ENCODE results near the gene DSG3.

DSG3 gene, protein sequence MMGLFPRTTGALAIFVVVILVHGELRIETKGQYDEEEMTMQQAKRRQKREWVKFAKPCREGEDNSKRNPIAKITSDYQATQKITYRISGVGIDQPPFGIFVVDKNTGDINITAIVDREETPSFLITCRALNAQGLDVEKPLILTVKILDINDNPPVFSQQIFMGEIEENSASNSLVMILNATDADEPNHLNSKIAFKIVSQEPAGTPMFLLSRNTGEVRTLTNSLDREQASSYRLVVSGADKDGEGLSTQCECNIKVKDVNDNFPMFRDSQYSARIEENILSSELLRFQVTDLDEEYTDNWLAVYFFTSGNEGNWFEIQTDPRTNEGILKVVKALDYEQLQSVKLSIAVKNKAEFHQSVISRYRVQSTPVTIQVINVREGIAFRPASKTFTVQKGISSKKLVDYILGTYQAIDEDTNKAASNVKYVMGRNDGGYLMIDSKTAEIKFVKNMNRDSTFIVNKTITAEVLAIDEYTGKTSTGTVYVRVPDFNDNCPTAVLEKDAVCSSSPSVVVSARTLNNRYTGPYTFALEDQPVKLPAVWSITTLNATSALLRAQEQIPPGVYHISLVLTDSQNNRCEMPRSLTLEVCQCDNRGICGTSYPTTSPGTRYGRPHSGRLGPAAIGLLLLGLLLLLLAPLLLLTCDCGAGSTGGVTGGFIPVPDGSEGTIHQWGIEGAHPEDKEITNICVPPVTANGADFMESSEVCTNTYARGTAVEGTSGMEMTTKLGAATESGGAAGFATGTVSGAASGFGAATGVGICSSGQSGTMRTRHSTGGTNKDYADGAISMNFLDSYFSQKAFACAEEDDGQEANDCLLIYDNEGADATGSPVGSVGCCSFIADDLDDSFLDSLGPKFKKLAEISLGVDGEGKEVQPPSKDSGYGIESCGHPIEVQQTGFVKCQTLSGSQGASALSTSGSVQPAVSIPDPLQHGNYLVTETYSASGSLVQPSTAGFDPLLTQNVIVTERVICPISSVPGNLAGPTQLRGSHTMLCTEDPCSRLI

DNA sequence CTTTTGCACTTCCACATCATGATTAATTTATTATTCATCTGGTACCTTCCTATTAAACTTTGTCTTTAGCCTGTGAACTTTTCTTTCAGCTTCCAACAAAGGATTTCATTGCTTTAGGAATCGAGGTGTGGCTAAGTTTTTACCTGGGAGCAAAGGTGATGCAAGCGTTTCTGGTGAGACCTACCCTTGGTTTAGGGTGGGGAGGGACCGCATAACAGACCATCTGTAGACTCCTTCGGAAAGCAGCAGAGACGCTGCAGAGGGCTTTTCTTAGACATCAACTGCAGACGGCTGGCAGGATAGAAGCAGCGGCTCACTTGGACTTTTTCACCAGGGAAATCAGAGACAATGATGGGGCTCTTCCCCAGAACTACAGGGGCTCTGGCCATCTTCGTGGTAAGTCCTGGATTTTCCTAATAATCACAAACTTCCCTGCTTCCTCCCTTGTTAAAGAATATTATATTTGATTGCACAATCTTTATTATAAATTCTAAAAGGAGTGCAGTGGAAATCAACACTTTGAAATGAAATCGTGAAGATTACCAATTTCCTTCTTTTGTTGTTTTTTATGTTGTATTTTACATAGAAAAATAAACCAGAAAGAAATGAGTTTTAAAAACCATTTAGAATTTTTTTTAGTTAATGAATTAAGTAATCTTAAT, at the start of gene DSG3:
DSG3 (plus strand) TSS at position 212 of the 662 bp plus-strand sequence; CDS start at position 349, 137 bp downstream.
- TF ChIP-seq ZBTB7A (IDR thresholded peaks at IDR 0.05; ENCODE audit: low read depth) (no peak), TEAD4 (IDR thresholded peaks at IDR 0.05) (no peak), RAD21 (IDR thresholded peaks at IDR 0.05; ENCODE audit: low read depth) (no peak), YY1 (IDR thresholded peaks at IDR 0.05; ENCODE audit: low read depth) (no peak), FOXM1 (IDR thresholded peaks at IDR 0.05; ENCODE audit: borderline replicate concordance, low read depth) (no peak), NFIC (IDR thresholded peaks at IDR 0.05) (no peak), CEBPB (IDR thresholded peaks at IDR 0.05) (no peak), TCF12 (IDR thresholded peaks at IDR 0.05; ENCODE audit: low read depth) (no peak), EGR1 (IDR thresholded peaks at IDR 0.05) (no peak), CREB1 (IDR thresholded peaks at IDR 0.05; ENCODE audit: low read depth) (no peak), TAF1 (IDR thresholded peaks at IDR 0.05; ENCODE audit: low read depth) (no peak), EP300 (IDR thresholded peaks at IDR 0.05; ENCODE audit: borderline replicate concordance) (no peak)
- TF ChIP-seq, protein P1, sequence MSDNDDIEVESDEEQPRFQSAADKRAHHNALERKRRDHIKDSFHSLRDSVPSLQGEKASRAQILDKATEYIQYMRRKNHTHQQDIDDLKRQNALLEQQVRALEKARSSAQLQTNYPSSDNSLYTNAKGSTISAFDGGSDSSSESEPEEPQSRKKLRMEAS (IDR thresholded peaks at IDR 0.05), result no peak
- TF ChIP-seq, protein P2, sequence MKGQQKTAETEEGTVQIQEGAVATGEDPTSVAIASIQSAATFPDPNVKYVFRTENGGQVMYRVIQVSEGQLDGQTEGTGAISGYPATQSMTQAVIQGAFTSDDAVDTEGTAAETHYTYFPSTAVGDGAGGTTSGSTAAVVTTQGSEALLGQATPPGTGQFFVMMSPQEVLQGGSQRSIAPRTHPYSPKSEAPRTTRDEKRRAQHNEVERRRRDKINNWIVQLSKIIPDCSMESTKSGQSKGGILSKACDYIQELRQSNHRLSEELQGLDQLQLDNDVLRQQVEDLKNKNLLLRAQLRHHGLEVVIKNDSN (IDR thresholded peaks at IDR 0.05), result no peak
- TF ChIP-seq, protein P3, sequence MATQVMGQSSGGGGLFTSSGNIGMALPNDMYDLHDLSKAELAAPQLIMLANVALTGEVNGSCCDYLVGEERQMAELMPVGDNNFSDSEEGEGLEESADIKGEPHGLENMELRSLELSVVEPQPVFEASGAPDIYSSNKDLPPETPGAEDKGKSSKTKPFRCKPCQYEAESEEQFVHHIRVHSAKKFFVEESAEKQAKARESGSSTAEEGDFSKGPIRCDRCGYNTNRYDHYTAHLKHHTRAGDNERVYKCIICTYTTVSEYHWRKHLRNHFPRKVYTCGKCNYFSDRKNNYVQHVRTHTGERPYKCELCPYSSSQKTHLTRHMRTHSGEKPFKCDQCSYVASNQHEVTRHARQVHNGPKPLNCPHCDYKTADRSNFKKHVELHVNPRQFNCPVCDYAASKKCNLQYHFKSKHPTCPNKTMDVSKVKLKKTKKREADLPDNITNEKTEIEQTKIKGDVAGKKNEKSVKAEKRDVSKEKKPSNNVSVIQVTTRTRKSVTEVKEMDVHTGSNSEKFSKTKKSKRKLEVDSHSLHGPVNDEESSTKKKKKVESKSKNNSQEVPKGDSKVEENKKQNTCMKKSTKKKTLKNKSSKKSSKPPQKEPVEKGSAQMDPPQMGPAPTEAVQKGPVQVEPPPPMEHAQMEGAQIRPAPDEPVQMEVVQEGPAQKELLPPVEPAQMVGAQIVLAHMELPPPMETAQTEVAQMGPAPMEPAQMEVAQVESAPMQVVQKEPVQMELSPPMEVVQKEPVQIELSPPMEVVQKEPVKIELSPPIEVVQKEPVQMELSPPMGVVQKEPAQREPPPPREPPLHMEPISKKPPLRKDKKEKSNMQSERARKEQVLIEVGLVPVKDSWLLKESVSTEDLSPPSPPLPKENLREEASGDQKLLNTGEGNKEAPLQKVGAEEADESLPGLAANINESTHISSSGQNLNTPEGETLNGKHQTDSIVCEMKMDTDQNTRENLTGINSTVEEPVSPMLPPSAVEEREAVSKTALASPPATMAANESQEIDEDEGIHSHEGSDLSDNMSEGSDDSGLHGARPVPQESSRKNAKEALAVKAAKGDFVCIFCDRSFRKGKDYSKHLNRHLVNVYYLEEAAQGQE (IDR thresholded peaks at IDR 0.05; ENCODE audit: low read depth), result no peak

DNA sequence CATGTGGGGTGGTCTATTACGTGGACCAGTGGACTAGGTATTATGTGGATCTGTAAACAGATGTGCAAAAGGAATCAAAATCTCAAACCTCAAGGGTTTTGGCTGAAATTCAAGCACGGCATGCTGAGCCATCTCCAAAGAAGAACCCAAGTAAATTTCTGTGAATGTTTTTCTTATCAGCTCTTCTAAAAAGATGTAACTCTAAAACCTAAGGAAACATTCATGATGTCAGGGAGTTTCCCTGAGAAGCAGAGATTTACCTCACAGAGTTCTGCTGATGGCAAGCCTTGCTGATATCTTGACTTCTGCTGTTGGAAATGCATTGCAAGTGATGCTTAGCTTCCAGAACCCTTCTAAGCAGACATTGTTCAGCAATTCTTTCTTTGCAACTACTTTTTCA, 49.4 kb upstream of the DSG3 start:
- TF ChIP-seq RAD21 (IDR thresholded peaks at IDR 0.05; ENCODE audit: low read depth) (no peak), YY1 (IDR thresholded peaks at IDR 0.05; ENCODE audit: low read depth) (no peak)

DNA sequence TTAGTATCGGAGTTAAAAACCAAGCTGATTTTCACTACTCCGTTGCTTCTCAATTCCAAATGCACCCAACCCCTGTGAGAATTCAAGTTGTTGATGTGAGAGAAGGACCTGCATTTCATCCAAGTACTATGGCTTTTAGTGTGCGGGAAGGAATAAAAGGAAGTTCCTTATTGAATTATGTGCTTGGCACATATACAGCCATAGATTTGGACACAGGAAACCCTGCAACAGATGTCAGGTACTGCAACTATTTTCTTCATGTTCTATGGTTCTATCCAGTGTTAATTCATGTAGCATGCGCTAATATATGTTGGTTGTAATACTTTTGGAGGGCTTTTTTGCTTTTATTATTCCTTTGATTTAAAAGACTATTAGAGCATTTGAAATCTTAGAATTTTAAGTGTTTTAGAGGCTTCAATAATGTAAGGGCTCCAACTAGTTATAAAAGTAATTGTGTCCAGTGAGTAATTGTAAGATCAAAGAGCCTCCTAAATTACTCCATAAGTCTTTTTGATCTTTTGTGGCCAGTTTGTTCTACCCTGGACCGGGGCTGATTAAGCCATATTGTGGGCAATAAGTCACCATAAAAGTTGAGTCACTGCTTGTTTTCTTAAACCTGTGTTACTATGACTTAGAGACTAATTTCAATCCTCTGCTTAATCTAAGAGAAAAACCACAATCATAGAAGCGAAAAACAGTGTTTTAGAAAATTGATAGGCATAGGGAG, 48.1 kb upstream of the DSG3 start:
- TF ChIP-seq TAF1 (IDR thresholded peaks at IDR 0.05; ENCODE audit: low read depth) (no peak), TCF12 (IDR thresholded peaks at IDR 0.05; ENCODE audit: low read depth) (no peak), EP300 (IDR thresholded peaks at IDR 0.05; ENCODE audit: borderline replicate concordance) (no peak), EGR1 (IDR thresholded peaks at IDR 0.05) (no peak), TEAD4 (IDR thresholded peaks at IDR 0.05) (no peak), YY1 (IDR thresholded peaks at IDR 0.05; ENCODE audit: low read depth) (no peak), FOXM1 (IDR thresholded peaks at IDR 0.05; ENCODE audit: borderline replicate concordance, low read depth) (no peak), CREB1 (IDR thresholded peaks at IDR 0.05; ENCODE audit: low read depth) (no peak), ZBTB7A (IDR thresholded peaks at IDR 0.05; ENCODE audit: low read depth) (no peak), RAD21 (IDR thresholded peaks at IDR 0.05; ENCODE audit: low read depth) (no peak), CEBPB (IDR thresholded peaks at IDR 0.05) (no peak), NFIC (IDR thresholded peaks at IDR 0.05) (no peak)
- TF ChIP-seq, protein P2 (IDR thresholded peaks at IDR 0.05), result no peak
- TF ChIP-seq, protein P3 (IDR thresholded peaks at IDR 0.05; ENCODE audit: low read depth), result no peak
- TF ChIP-seq, protein P1 (IDR thresholded peaks at IDR 0.05), result no peak
